Heart left ventricle (tissue), 16 donors: ENCODE data around the gene SH3BP2. TPM values are rescaled to one million over a fixed set of nuclear protein-coding genes. Genes with fewer than 3 reads are reported as not detected.

Experiments used
- ATAC-seq, 4 donors: fragments of 200-7000 bp; cut with Tn5 transposase; one replicate each; pipeline ENCODE4 v1.9.1; 2020 to 2022; ENCODE audit warnings: moderate library complexity in 4 of 4, mild to moderate bottlenecking in 3 of 4, moderate number of reproducible peaks in 1 of 4
- DNase-seq, 5 donors: peaks; one replicate each; pipeline ENCODE4 v3.0.0-alpha.2; 2020
- H3K27ac ChIP-seq, 12 donors: fragments of 200-600 bp; sonication (generic) in 4 of 12; one replicate each; pipeline versions ENCODE4 v1.5.0 to v1.8.0; 2016 to 2022; ENCODE audit warnings: mild to moderate bottlenecking in 2 of 12
- H3K27me3 ChIP-seq, 9 donors: fragments of 200-600 bp; sonication (generic) in 2 of 9; one replicate each; pipeline versions ENCODE4 v1.5.1 to v1.8.0; 2016 to 2022; ENCODE audit warnings: mild to moderate bottlenecking in 3 of 9
- H3K36me3 ChIP-seq, 9 donors: fragments of 200-600 bp; sonication (generic) in 2 of 9; one replicate each; pipeline versions ENCODE4 v1.5.0 to v1.8.0; 2018 to 2022; ENCODE audit warnings: mild to moderate bottlenecking in 2 of 9
- H3K4me1 ChIP-seq, 12 donors: fragments of 200-600 bp; sonication (generic) in 4 of 12; one replicate each; pipeline versions ENCODE4 v1.5.0 to v1.8.0; 2016 to 2022; ENCODE audit warnings: mild to moderate bottlenecking in 3 of 12
- H3K4me3 ChIP-seq, 12 donors: fragments of 200-600 bp; sonication (generic) in 4 of 12; one replicate each; pipeline versions ENCODE4 v1.5.0 to v1.8.0; 2017 to 2022; ENCODE audit warnings: mild to moderate bottlenecking in 9 of 12, moderate library complexity in 4 of 12
- H3K9me3 ChIP-seq, 12 donors: fragments of 200-600 bp; sonication (generic) in 4 of 12; one replicate each; pipeline versions ENCODE4 v1.5.0 to v1.8.0; 2016 to 2022; ENCODE audit warnings: mild to moderate bottlenecking in 1 of 12
- CTCF ChIP-seq, 12 donors: fragments of 200-600 bp; sonication (generic) in 4 of 12; IDR thresholded peaks; one replicate each; pipeline versions ENCODE4 v1.5.0 to v1.8.0; 2018 to 2022; ENCODE audit warnings: antibody characterized with exemption in 12 of 12, mild to moderate bottlenecking in 5 of 12
- POLR2A ChIP-seq, 2 donors: fragments of 450-650 bp; IDR thresholded peaks; one replicate each; pipeline ENCODE4 v1.6.1; 2017; ENCODE audit warnings: antibody characterized with exemption in 2 of 2, mild to moderate bottlenecking in 2 of 2, moderate library complexity in 2 of 2
- WGBS, 4 donors: extraction: QIAGEN DNeasy Blood & Tissue Kit in 2 of 4; methylation state at CpG; one replicate each; pipeline versions ENCODE4 v1.1.5 to v1.1.7; 2013 to 2018; 5-methylcytosine and 5-hydroxymethylcytosine counted together
- intact Hi-C, 10 donors: fragments of 100-400 bp; cut with DNase I; formaldehyde crosslinking; loops; one replicate each; pipeline versions ENCODE4 v1.11.1 to v1.14.2; 2022
- polyA plus RNA-seq, 2 donors: library from polyadenylated mRNA; stranded (reverse); fragments of 200-250 nt; gene quantifications; one replicate each; pipeline ENCODE4 v1.2.3, GENCODE V29; 2013
- total RNA-seq, 9 donors: library from RNA; depleted of rRNA in 2 of 9; stranded (reverse); fragments of >200 nt in 2 of 9; fragmentation: NEBNext Ultra II Directional in 3 of 9; extraction: Animal tissue kit (Norgen Biotek cat#: 25700) in 3 of 9; gene quantifications; one replicate each; pipeline versions ENCODE4 v1.1.0 to v1.2.4, GENCODE V29; 2016 to 2023
- donor health status: ischemic (EF 13 %, LVEDD 7.1; RV severe dilation, severe dysfunction).
- donor health status: healthy with polysubstance abuse.
- donor health status: DM: no; HTN: yes; CAD: no.
- donor health status: DM: no; HTN: no; CAD: no.
- donor health status: ischemic (EF 25% LVEDD 6.9; RV normal size, moderate dysfunction).
- donor health status: ischemic (EF 25% LVEDD 5.7; RV mildly dilated, moderate dysfunction).
- donor health status: healthy.
- donor health status: DM: yes; HTN: yes; CAD: no.
- donor health status: ischemic (EF 35%, LVEDD 5.7; RV mildly dilated, moderate dysfunction).
- donor health status: nonischemic (EF 11% LVEDD 7.7; RV severe dilation, severe dysfunction).
- donor health status: DM: yes; HTN: yes; CAD: no.
- donor health status: PGD.
- donor health status: ischemic (EF 29% LVEDD 5.4; RV normal size, mild dysfunction).
- donor health status: nonischemic (EF 23%, LVEDD 6.1; RV moderate dilation, normal function).

Gene SH3BP2
- total and polyA plus RNA-seq, 11 donors: 10.4 to 70.2 (median 23.5) TPM

DNA sequence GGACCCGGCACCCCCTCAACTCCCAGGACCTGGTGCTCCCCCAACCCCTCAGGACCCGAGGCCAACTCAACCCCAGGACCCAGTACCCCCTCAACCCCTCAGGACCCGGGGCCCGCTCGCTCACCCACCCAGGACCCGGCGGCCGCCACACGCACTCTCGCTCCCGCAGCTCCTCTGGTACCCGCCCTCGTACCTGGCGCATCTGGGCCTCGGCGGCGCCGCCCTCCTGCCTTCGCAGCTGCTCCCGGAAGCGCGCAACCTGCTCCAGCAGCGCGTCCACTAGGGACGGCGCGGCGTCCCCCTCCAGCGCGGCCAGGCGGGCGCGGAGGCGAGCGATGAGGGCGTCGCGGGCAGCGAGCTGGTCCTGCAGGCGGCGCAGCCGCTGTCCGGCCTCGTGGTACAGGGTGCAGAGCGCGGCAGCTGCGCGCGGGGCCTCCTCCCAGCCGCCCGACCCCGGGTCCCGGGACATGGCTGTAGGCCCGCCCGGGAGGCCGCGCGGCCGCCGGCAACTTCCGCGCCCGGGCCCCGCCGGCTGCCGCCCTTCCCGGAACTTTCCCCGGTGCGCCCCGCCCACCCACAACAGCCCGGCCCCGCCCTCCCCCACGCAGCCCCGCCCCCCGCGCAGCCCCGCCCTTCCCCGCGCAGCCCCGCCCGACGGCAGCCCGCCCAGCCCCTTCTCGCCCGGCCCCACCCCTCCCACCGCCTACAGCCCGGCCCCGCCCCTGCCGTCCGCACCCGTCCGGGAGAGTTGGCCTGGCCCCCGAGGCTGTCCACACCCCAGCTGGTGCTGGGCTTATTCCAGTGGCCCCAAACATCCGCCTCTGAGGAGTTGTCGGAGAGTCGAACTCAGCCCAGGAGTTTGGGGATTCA, 36.8 kb upstream of the SH3BP2 start, which contains the start of gene TNIP2:
TNIP2 (minus strand) TSS at position 516 of the 870 bp plus-strand sequence; CDS start at position 469, 47 bp downstream.
- peak; percentile 90 to 95 (median 92) for DNase-seq
- WGBS, 4 donors: 0 to 1% (median 1%) methylated on average over 10 to 95 of the region's 96 CpGs
- peak; percentile 69 to 94 (median 86) for ATAC-seq
- intact Hi-C loops: loop anchor here in 3 of 10 donors (2.0 to 10.0 kb wide), 5 partner anchors 36 to 514 kb away; partner anchors contain the start of genes HAUS3 (in 1 of the 3), MXD4 (in 1 of the 3), POLN (in 1 of the 3) and SH3BP2 (in 1 of the 3)
- peaks cover 0 to 30% (median 13%) of the 10 kb centered on the region in 12 donors for H3K4me1 ChIP-seq
- peak within 1 kb of the TSS; percentile 62 to 99 (median 89) for H3K4me3 ChIP-seq
- H3K36me3 ChIP-seq: peaks cover 0 to 13% (median 0%) of the 10 kb centered on the region in 9 donors
- TF ChIP-seq POLR2A (IDR thresholded peaks at IDR 0.05): peak in 1 of 2 donors; percentile 80
- peak in 10 of 12 donors; percentile 17 to 52 (median 38) for TF ChIP-seq CTCF (IDR thresholded peaks at IDR 0.05)
- no peaks in the 10 kb centered on the region for H3K27me3 ChIP-seq
- peak within 1 kb of the TSS; percentile 48 to 95 (median 88) for H3K27ac ChIP-seq
- H3K9me3 ChIP-seq: no peaks in the 10 kb centered on the region

GRCh38 chr4:2756691-2757350, 36.1 kb upstream of the SH3BP2 start:
- H3K9me3 ChIP-seq: no peaks in the 10 kb centered on the region
- 71 to 73% (median 71%) methylated on average over 25 of the region's 25 CpGs for WGBS, 4 donors
- ATAC-seq: peak in 1 of 4 donors; percentile 8
- no peak for DNase-seq
- TF ChIP-seq POLR2A (IDR thresholded peaks at IDR 0.05): peak in 1 of 2 donors; percentile 2
- no peak for TF ChIP-seq CTCF (IDR thresholded peaks at IDR 0.05)
- H3K4me3 ChIP-seq: peak overlapping the region in 10 of 12 donors; percentile 31 to 99 (median 74)
- peaks cover 0 to 11% (median 0%) of the 10 kb centered on the region in 9 donors for H3K36me3 ChIP-seq
- H3K27me3 ChIP-seq: no peaks in the 10 kb centered on the region
- H3K4me1 ChIP-seq: peaks cover 0 to 29% (median 12%) of the 10 kb centered on the region in 12 donors
- peak overlapping the region; percentile 48 to 89 (median 74) for H3K27ac ChIP-seq
- intact Hi-C loops: loop anchor here in 3 of 10 donors (2.0 to 10.0 kb wide), 5 partner anchors 35 to 515 kb away; partner anchors contain the start of genes HAUS3 (in 1 of the 3), MXD4 (in 1 of the 3), POLN (in 1 of the 3) and SH3BP2 (in 1 of the 3)

GRCh38 chr4:2757426-2757825, 35.5 kb upstream of the SH3BP2 start:
- ATAC-seq (no peak), DNase-seq (no peak)
- TF ChIP-seq CTCF (IDR thresholded peaks at IDR 0.05) (no peak), POLR2A (IDR thresholded peaks at IDR 0.05) (no peak)
- Histone ChIP-seq H3K4me3 (no peak overlapping the region), H3K27me3 (no peaks in the 10 kb centered on the region), H3K27ac (no peak overlapping the region), H3K36me3 (peaks cover 0 to 7% (median 0%) of the 10 kb centered on the region in 9 donors), H3K4me1 (peaks cover 0 to 29% (median 12%) of the 10 kb centered on the region in 12 donors), H3K9me3 (no peaks in the 10 kb centered on the region)
- WGBS, 4 donors: 89 to 98% (median 93%) methylated on average over 3 of the region's 3 CpGs
- intact Hi-C loops: loop anchor here in 3 of 10 donors (2.0 to 10.0 kb wide), 5 partner anchors 35 to 515 kb away; partner anchors contain the start of genes HAUS3 (in 1 of the 3), MXD4 (in 1 of the 3), POLN (in 1 of the 3) and SH3BP2 (in 1 of the 3)
